Coronary artery (tissue), 2 donors: ENCODE measurements around the gene TMEM19.

ENCODE experiments used
- DNase-seq: peaks from one replicate; pipeline ENCODE4 v3.0.0-alpha.2; 2017; ENCODE audit warnings: low spot score
- H3K27ac ChIP-seq, 2 donors: fragments of 200-600 bp; sonication (generic); one replicate each; pipeline ENCODE4 v1.5.1; 2016 to 2019
- H3K4me3 ChIP-seq: fragments of 200-600 bp; sonication (generic); 2 replicates; pipeline ENCODE4 v1.5.1; 2016; ENCODE audit warnings: mild to moderate bottlenecking, moderate library complexity
- TF ChIP-seq, protein P1 (sequence below): fragments of 200-600 bp; sonication (generic); IDR thresholded peaks from one replicate; pipeline ENCODE4 v1.5.1; 2019; ENCODE audit warnings: antibody characterized with exemption

TMEM19 gene

GRCh38 chr12:71710276-71711125, 24.6 kb downstream of the TMEM19 start:
- TF ChIP-seq, protein P1, sequence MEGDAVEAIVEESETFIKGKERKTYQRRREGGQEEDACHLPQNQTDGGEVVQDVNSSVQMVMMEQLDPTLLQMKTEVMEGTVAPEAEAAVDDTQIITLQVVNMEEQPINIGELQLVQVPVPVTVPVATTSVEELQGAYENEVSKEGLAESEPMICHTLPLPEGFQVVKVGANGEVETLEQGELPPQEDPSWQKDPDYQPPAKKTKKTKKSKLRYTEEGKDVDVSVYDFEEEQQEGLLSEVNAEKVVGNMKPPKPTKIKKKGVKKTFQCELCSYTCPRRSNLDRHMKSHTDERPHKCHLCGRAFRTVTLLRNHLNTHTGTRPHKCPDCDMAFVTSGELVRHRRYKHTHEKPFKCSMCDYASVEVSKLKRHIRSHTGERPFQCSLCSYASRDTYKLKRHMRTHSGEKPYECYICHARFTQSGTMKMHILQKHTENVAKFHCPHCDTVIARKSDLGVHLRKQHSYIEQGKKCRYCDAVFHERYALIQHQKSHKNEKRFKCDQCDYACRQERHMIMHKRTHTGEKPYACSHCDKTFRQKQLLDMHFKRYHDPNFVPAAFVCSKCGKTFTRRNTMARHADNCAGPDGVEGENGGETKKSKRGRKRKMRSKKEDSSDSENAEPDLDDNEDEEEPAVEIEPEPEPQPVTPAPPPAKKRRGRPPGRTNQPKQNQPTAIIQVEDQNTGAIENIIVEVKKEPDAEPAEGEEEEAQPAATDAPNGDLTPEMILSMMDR, result no peak
- no peak for DNase-seq
- Histone ChIP-seq H3K27ac (no peak overlapping the region), H3K4me3 (no peak overlapping the region)

DNA sequence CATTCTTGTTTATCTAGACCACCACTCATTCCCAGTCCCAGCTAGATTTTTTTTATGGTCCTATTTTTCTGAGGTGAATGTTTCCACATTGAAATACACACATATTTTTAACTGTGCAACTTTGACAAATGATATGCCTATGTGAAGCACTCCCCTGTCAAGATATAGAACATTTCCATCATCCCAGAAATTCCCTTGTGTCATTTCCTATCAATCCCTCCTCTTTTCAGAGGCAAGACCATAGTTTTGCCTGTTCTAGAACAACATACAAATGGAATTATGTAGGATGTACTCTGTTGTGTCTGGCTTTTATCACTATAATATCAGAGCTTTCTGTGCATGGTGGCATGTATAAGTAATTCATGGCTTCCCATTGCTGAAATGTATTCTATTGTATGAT, 32.7 kb downstream of the TMEM19 start:
- TF ChIP-seq, protein P1, result no peak
- H3K4me3 ChIP-seq, result no peak overlapping the region
- no peak overlapping the region for H3K27ac ChIP-seq
- DNase-seq, result no peak

- DNase-seq, result no peak
- Histone ChIP-seq H3K4me3 (no peak overlapping the region), H3K27ac (no peak overlapping the region)
- TF ChIP-seq, protein P1, result no peak
These were observed 33.9 kb downstream of the TMEM19 start for GRCh38 chr12:71719647-71720370.

- TF ChIP-seq, protein P1, result no peak
- Histone ChIP-seq H3K4me3 (no peak overlapping the region), H3K27ac (no peak overlapping the region)
- no peak for DNase-seq
These were observed 36.1 kb downstream of the TMEM19 start for GRCh38 chr12:71721783-71722505.

- no peak for DNase-seq
- H3K27ac ChIP-seq, result no peak overlapping the region
- H3K4me3 ChIP-seq, result no peak overlapping the region
- TF ChIP-seq, protein P1, result no peak
These were observed 39.1 kb downstream of the TMEM19 start for GRCh38 chr12:71725011-71725410.

DNA sequence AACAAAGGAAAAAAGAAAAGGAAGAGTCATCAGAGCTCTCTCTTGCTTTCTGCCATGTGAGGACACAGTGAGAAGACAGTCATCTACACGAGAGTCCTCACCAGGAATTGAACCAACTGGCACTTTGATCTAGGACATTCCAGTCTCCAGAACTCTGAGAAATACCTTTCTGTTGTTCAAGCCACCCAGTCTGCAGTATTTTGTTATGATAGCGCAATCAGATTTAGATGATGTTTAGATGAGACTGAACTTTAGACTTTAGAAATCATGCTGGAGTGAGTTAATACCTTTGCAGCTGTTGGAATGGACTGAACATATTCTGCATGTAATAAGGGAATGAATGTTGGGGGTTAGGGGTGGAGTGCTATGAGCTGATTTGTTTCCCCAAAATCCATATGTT, 40.7 kb downstream of the TMEM19 start:
- TF ChIP-seq, protein P1, result no peak
- H3K4me3 ChIP-seq, result no peak overlapping the region
- H3K27ac ChIP-seq, result no peak overlapping the region
- no peak for DNase-seq
